Endothelial cell of umbilical vein (primary cell): ENCODE measurements around the gene DIAPH3. TPM values are rescaled to one million over a fixed set of nuclear protein-coding genes. Genes with fewer than 3 reads are reported as not detected.

ENCODE experiments used
- BruUV-seq: library from RNA; stranded (reverse); fragments of 400-500 nt; replicated peaks from 2 replicates; lab custom pipeline; 2021; lab: Mats Ljungman, UMichigan
- CTCF ChIA-PET: fragments of 300-600, 350-600 bp; sonication (Branson Sonifier 250); formaldehyde crosslinking; loops from one replicate; lab custom pipeline; 2021; ENCODE audit warnings: antibody characterized with exemption, inconsistent platforms; lab: Charles Lee
- POLR2A ChIA-PET: fragments of 300-600, 350-600 bp; sonication (Branson Sonifier 250); formaldehyde crosslinking; loops from one replicate; lab custom pipeline; 2021; ENCODE audit warnings: antibody characterized with exemption, inconsistent platforms; lab: Charles Lee
- DNase-seq: peaks from one replicate; pipeline ENCODE4 v3.0.0-alpha.2; 2011; ENCODE audit warnings: low read depth, low spot score
- FAIRE-seq: peaks from 2 replicates; lab custom pipeline; 2011; peaks lifted over from hg19 to GRCh38; lab: Jason Lieb, UNC
- H2AFZ ChIP-seq: 2 replicates; pipeline ENCODE4 v1.6.0; 2012; ENCODE audit warnings: low read depth, low read length, control low read depth, inconsistent platforms
- H3K27ac ChIP-seq: 2 replicates; pipeline ENCODE4 v1.5.1; 2011; ENCODE audit warnings: low read depth, mild to moderate bottlenecking, control low read depth, low read length, moderate library complexity; ENCODE audit not compliant: insufficient read depth
- H3K27me3 ChIP-seq, 2 experiments: 2 replicates each; pipeline versions ENCODE4 v1.6.0 to v1.6.1; 2011; ENCODE audit warnings: low read length in 2 of 2, mixed read lengths in 1 of 2; ENCODE audit not compliant: control insufficient read depth in 2 of 2, insufficient read depth in 2 of 2
- H3K36me3 ChIP-seq, 2 experiments: 2 replicates in 1 of 2; 3 replicates in 1 of 2; pipeline ENCODE4 v1.5.1; 2011; ENCODE audit warnings: low read length in 2 of 2, mild to moderate bottlenecking in 1 of 2, moderate library complexity in 1 of 2; ENCODE audit not compliant: control insufficient read depth in 2 of 2, insufficient read depth in 2 of 2; ENCODE audit errors: extremely low read depth in 1 of 2
- H3K4me1 ChIP-seq: 3 replicates; pipeline ENCODE4 v1.5.1; 2011; ENCODE audit warnings: mild to moderate bottlenecking, low read length; ENCODE audit not compliant: control insufficient read depth, insufficient read depth; ENCODE audit errors: extremely low read depth
- H3K4me2 ChIP-seq: 2 replicates; pipeline ENCODE4 v1.6.1; 2011; ENCODE audit warnings: low read length, control low read depth, mixed read lengths; ENCODE audit not compliant: insufficient read depth
- H3K4me3 ChIP-seq, 3 experiments: fragments of 200-600 bp in 1 of 3; sonication (generic), shearing (Covaris generic) in 1 of 3; replicated peaks in 1 of 3; 2 replicates each; pipeline ENCODE4 v1.5.1; 2011 to 2016; ENCODE audit warnings: control low read depth in 3 of 3, low read length in 3 of 3, mild to moderate bottlenecking in 2 of 3, inconsistent platforms in 1 of 3, low read depth in 1 of 3, moderate library complexity in 1 of 3; ENCODE audit not compliant: insufficient read depth in 1 of 3
- H3K79me2 ChIP-seq: 2 replicates; pipeline ENCODE4 v1.6.0; 2012; ENCODE audit warnings: low read length, inconsistent platforms; ENCODE audit not compliant: control insufficient read depth, insufficient read depth
- H3K9ac ChIP-seq: replicated peaks from 2 replicates; pipeline ENCODE3; 2011; ENCODE audit warnings: low read length, control low read depth; ENCODE audit not compliant: insufficient read depth; ENCODE audit errors: extremely low read depth
- H3K9me1 ChIP-seq: replicated peaks from 3 replicates; pipeline ENCODE4 v1.6.0; 2011; ENCODE audit warnings: mild to moderate bottlenecking, low read length; ENCODE audit not compliant: control insufficient read depth, insufficient read depth; ENCODE audit errors: extremely low read depth
- H3K9me3 ChIP-seq: replicated peaks from 2 replicates; pipeline ENCODE4 v1.5.1; 2012; ENCODE audit warnings: low read length, inconsistent platforms; ENCODE audit not compliant: control insufficient read depth, insufficient read depth
- H4K20me1 ChIP-seq: replicated peaks from 2 replicates; pipeline ENCODE3; 2011; ENCODE audit warnings: mild to moderate bottlenecking, low read length; ENCODE audit not compliant: control insufficient read depth, insufficient read depth; ENCODE audit errors: extremely low read depth
- EZH2 ChIP-seq: IDR thresholded peaks from 2 replicates; pipeline ENCODE4 v1.6.1; 2012; ENCODE audit warnings: borderline replicate concordance, low read depth, mild to moderate bottlenecking, moderate library complexity, low read length, inconsistent platforms; ENCODE audit not compliant: severe bottlenecking
- FOS ChIP-seq: IDR thresholded peaks from 2 replicates; pipeline ENCODE4 v1.6.1; 2011; ENCODE audit warnings: mild to moderate bottlenecking, low read length, moderate library complexity, borderline replicate concordance; ENCODE audit not compliant: insufficient read depth
- GATA2 ChIP-seq: IDR thresholded peaks from 2 replicates; pipeline ENCODE4 v1.7.0; 2011; ENCODE audit warnings: low read depth, mild to moderate bottlenecking, moderate library complexity, mixed read lengths, low read length; ENCODE audit not compliant: insufficient read length, insufficient read depth
- JUN ChIP-seq: IDR thresholded peaks from 2 replicates; pipeline ENCODE4 v1.6.1; 2011; ENCODE audit warnings: borderline replicate concordance, low read depth; ENCODE audit not compliant: insufficient read length, insufficient read depth
- MYC ChIP-seq: IDR thresholded peaks from one replicate; pipeline ENCODE4 v1.6.1; 2011; ENCODE audit warnings: mild to moderate bottlenecking, low read depth, low read length
- POLR2A ChIP-seq: IDR thresholded peaks from 2 replicates; pipeline ENCODE4 v1.6.1; 2012; ENCODE audit warnings: low read depth, mild to moderate bottlenecking, control low read depth, low read length
- POLR2AphosphoS5 ChIP-seq: IDR thresholded peaks from 2 replicates; pipeline ENCODE4 v1.6.1; 2012; ENCODE audit warnings: low read depth, mild to moderate bottlenecking, control low read depth, low read length, moderate library complexity; ENCODE audit not compliant: insufficient read depth
- dilution Hi-C: fragments of 300-500 bp; cut with MboI; formaldehyde crosslinking; loops from one replicate; pipeline ENCODE4 v1.15.0; 2019; ENCODE audit warnings: low sequenced_read_pairs; ENCODE audit not compliant: extremely low pct_ligation_motif_present
- intact Hi-C: fragments of 100-400 bp; cut with micrococcal nuclease; formaldehyde crosslinking; loops from one replicate; pipeline ENCODE4 v1.10.0; 2022
- polyA plus RNA-seq, 4 experiments: library from polyadenylated mRNA; depleted of rRNA in 3 of 4; stranded (reverse) in 3 of 4; unstranded in 1 of 4; fragments of >200 nt; gene quantifications; 2 replicates each; pipeline versions ENCODE4 v1.2.1 to v1.2.3, GENCODE V29; 2011 to 2012; ENCODE audit warnings: missing spikeins in 1 of 4
- total RNA-seq: library from RNA; stranded (reverse); gene quantifications from 2 replicates; pipeline ENCODE4 v1.2.3, GENCODE V29; 2021
- TF ChIP-seq, protein P1 (sequence below): IDR thresholded peaks from 2 replicates; pipeline ENCODE4 v1.6.1; 2011; ENCODE audit not compliant: insufficient read depth, insufficient read length
- TF ChIP-seq, protein P2 (sequence below), 2 donors: IDR thresholded peaks; 1 replicate in 1 of 2; 2 replicates in 1 of 2; pipeline ENCODE4 v1.5.1; 2011; ENCODE audit warnings: low read length in 2 of 2, mild to moderate bottlenecking in 2 of 2, moderate library complexity in 2 of 2, control low read depth in 1 of 2, inconsistent platforms in 1 of 2, low read depth in 1 of 2; ENCODE audit not compliant: insufficient read depth in 1 of 2; ENCODE audit errors: extremely low read depth in 1 of 2

DIAPH3 gene
- total and polyA plus RNA-seq, 2 donors (not counting 3 experiments of a cell fraction or from before 2014, with no cell fraction given), result 9.9 to 44.0 TPM

DNA sequence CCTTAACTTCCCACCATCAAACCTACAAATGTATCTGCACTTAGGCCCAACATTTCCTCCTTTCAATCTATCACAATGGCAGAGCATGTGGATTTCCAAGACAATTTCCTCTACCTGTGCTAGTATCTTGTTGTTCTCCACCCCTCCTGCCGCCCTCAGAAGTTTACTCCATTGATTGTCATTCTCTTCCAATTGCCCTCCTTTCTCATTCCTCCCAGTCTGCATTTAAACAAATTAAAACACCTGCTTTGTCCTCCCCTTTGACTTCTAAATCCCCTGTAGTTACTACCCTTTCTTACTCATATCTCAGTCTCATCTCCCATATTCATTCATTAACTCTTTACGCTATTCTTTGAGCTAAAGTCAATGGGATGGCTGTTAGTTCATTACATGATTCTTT, 370.6 kb downstream of the DIAPH3 start:
- ChIA-PET CTCF (no interaction called here), POLR2A (no interaction called here)
- H3K4me3 ChIP-seq, result no peak overlapping the region
- no peaks in the 10 kb centered on the region for H3K27me3 ChIP-seq
- no peaks in the 10 kb centered on the region for H3K9me3 ChIP-seq
- no TSS peak for BruUV-seq
- no peaks in the 10 kb centered on the region for H3K36me3 ChIP-seq
- H3K27ac ChIP-seq, result no peak overlapping the region
- no peak overlapping the region for H2AFZ ChIP-seq
- dilution Hi-C loops, result no loop called here
- no peaks in the 10 kb centered on the region for H3K4me1 ChIP-seq
- H3K9ac ChIP-seq, result no peak overlapping the region
- FAIRE-seq (no peak), DNase-seq (no peak)
- no peak overlapping the region for H3K4me2 ChIP-seq
- no peaks in the 10 kb centered on the region for H3K9me1 ChIP-seq
- TF ChIP-seq POLR2AphosphoS5 (no peak), EZH2 (no peak), FOS (no peak), POLR2A (no peak), JUN (no peak), GATA2 (no peak), MYC (no peak)
- TF ChIP-seq, protein P1, sequence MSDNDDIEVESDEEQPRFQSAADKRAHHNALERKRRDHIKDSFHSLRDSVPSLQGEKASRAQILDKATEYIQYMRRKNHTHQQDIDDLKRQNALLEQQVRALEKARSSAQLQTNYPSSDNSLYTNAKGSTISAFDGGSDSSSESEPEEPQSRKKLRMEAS, result no peak
- TF ChIP-seq, protein P2, sequence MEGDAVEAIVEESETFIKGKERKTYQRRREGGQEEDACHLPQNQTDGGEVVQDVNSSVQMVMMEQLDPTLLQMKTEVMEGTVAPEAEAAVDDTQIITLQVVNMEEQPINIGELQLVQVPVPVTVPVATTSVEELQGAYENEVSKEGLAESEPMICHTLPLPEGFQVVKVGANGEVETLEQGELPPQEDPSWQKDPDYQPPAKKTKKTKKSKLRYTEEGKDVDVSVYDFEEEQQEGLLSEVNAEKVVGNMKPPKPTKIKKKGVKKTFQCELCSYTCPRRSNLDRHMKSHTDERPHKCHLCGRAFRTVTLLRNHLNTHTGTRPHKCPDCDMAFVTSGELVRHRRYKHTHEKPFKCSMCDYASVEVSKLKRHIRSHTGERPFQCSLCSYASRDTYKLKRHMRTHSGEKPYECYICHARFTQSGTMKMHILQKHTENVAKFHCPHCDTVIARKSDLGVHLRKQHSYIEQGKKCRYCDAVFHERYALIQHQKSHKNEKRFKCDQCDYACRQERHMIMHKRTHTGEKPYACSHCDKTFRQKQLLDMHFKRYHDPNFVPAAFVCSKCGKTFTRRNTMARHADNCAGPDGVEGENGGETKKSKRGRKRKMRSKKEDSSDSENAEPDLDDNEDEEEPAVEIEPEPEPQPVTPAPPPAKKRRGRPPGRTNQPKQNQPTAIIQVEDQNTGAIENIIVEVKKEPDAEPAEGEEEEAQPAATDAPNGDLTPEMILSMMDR (IDR thresholded peaks at IDR 0.05; ENCODE audit: extremely low read depth in 1 of 2, insufficient read depth in 1 of 2, low read depth in 1 of 2, low read length in 2 of 2), result no peak
- no peaks in the 10 kb centered on the region for H4K20me1 ChIP-seq
- no peaks in the 10 kb centered on the region for H3K79me2 ChIP-seq
- intact Hi-C loops, result no loop called here
